ENCODE measurements around the gene EBLN1.
A peak's percentile ranks its signal among the peaks of the same experiment; 100 is the strongest.

EBLN1 gene

GRCh38 chr10:22217842-22218241, at the start of gene EBLN1:
EBLN1 (minus strand) TSS chr10:22218015; CDS start chr10:22209983, 8,032 bp downstream.
- DNase-seq (ENCODE audit: insufficient read length, low spot score) (no peak), FAIRE-seq (no peak)

GRCh38 chr10:22265839-22266537, 48.2 kb upstream of the EBLN1 start:
- DNase-seq (ENCODE audit: insufficient read length, low spot score) (no peak), FAIRE-seq (no peak)

GRCh38 chr10:22263106-22263505, 45.3 kb upstream of the EBLN1 start:
- FAIRE-seq (no peak), DNase-seq (ENCODE audit: insufficient read length, low spot score) (no peak)

- DNase-seq (ENCODE audit: insufficient read length, low spot score) (no peak), FAIRE-seq (no peak)
Measured at GRCh38 chr10:22259280-22259679, 41.5 kb upstream of the EBLN1 start.

- DNase-seq (ENCODE audit: insufficient read length, low spot score) (no peak), FAIRE-seq (no peak)
Measured at GRCh38 chr10:22258471-22258870, 40.7 kb upstream of the EBLN1 start.

GRCh38 chr10:22253580-22253882, 35.7 kb upstream of the EBLN1 start:
- no peak for DNase-seq (ENCODE audit: insufficient read length, low spot score)
- no peak for FAIRE-seq

GRCh38 chr10:22252801-22253579, 35.2 kb upstream of the EBLN1 start:
- FAIRE-seq (no peak), DNase-seq (ENCODE audit: insufficient read length, low spot score) (no peak)

GRCh38 chr10:22252224-22252800, 34.5 kb upstream of the EBLN1 start:
- no peak for FAIRE-seq
- no peak for DNase-seq (ENCODE audit: insufficient read length, low spot score)

- DNase-seq (ENCODE audit: insufficient read length, low spot score) (no peak), FAIRE-seq (no peak)
Measured at GRCh38 chr10:22251751-22252223, 34.0 kb upstream of the EBLN1 start.

- FAIRE-seq (no peak), DNase-seq (ENCODE audit: insufficient read length, low spot score) (no peak)
Measured at GRCh38 chr10:22250897-22251660, 33.3 kb upstream of the EBLN1 start.

GRCh38 chr10:22247636-22248035, 29.8 kb upstream of the EBLN1 start:
- FAIRE-seq (no peak), DNase-seq (ENCODE audit: insufficient read length, low spot score) (no peak)

GRCh38 chr10:22246680-22247391, 29.0 kb upstream of the EBLN1 start:
- DNase-seq (ENCODE audit: insufficient read length, low spot score) (peak; percentile 57), FAIRE-seq (no peak)

- FAIRE-seq (no peak), DNase-seq (ENCODE audit: insufficient read length, low spot score) (no peak)
Measured at GRCh38 chr10:22245567-22245966, 27.8 kb upstream of the EBLN1 start.

GRCh38 chr10:22244855-22245254, 27.0 kb upstream of the EBLN1 start:
- no peak for FAIRE-seq

GRCh38 chr10:22244001-22244400, 26.2 kb upstream of the EBLN1 start:
- DNase-seq (ENCODE audit: insufficient read length, low spot score) (no peak), FAIRE-seq (no peak)

More at GRCh38 chr10:22244855-22245254, 27.0 kb upstream of the EBLN1 start:
- no peak for DNase-seq (ENCODE audit: insufficient read length, low spot score)

- FAIRE-seq, result no peak
- no peak for DNase-seq (ENCODE audit: insufficient read length, low spot score)
Measured at GRCh38 chr10:22243321-22243720, 25.5 kb upstream of the EBLN1 start.

- FAIRE-seq (no peak), DNase-seq (ENCODE audit: insufficient read length, low spot score) (no peak)
Measured at GRCh38 chr10:22231260-22231659, 13.4 kb upstream of the EBLN1 start.

- no peak for FAIRE-seq
- no peak for DNase-seq (ENCODE audit: insufficient read length, low spot score)
Measured at GRCh38 chr10:22230158-22230833, 12.5 kb upstream of the EBLN1 start.

GRCh38 chr10:22229802-22230157, 12.0 kb upstream of the EBLN1 start:
- FAIRE-seq, result no peak

More at GRCh38 chr10:22229802-22230157, 12.0 kb upstream of the EBLN1 start:
- no peak for DNase-seq (ENCODE audit: insufficient read length, low spot score)
